ENCODE results near the gene TRERF1.

DNA sequence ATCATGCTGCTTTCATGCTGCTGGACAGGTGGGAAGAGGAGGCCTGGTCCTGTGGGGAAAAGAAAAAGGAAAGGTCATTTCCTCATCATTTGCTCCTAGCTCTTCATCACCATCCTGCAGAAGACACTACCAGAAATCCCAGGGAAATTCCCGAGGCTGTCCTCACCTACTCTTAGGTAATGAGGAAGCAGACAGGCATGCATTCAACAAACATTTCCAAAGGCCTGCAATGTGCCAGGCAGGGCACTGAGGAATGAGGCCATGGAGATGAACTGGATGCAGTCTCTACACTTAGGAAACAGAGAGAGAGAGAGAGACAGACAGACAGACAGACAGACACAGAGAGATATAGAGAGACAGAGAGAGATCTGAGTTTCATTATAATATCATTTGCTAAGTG lies 151.0 kb downstream of the TRERF1 start:
- TF ChIP-seq YY1 (IDR thresholded peaks at IDR 0.05; ENCODE audit: insufficient read depth, insufficient read length): no peak
- TF ChIP-seq ZNF274 (IDR thresholded peaks at IDR 0.05; ENCODE audit: low read depth, low read length): no peak

All from NT2/D1 (cell line).